GM06990 (cell line): Measurements from ENCODE around the gene ALKBH1.

Source experiments
- DNase-seq: peaks from one replicate; pipeline ENCODE4 v3.0.0-alpha.2; 2011; ENCODE audit not compliant: insufficient read length; ENCODE audit errors: extremely low read depth
- H3K27me3 ChIP-seq: replicated peaks from 2 replicates; pipeline ENCODE4 v1.6.0; 2011; ENCODE audit warnings: low read length; ENCODE audit not compliant: control insufficient read depth, insufficient read depth
- H3K36me3 ChIP-seq: 2 replicates; pipeline ENCODE4 v1.5.1; 2011; ENCODE audit warnings: low read length; ENCODE audit not compliant: control insufficient read depth, insufficient read depth
- H3K4me3 ChIP-seq: replicated peaks from 2 replicates; pipeline ENCODE4 v1.5.1; 2011; ENCODE audit warnings: low read depth, mild to moderate bottlenecking, control low read depth, low read length
- TF ChIP-seq, protein P1 (sequence below): IDR thresholded peaks from 2 replicates; pipeline ENCODE4 v1.5.1; 2011; ENCODE audit warnings: low read length, control low read depth, mild to moderate bottlenecking, inconsistent platforms; ENCODE audit not compliant: insufficient read depth, poor library complexity, severe bottlenecking

The ALKBH1 gene

GRCh38 chr14:77630111-77630510 lies 77.7 kb downstream of the ALKBH1 start:
- H3K36me3 ChIP-seq, result no peaks in the 10 kb centered on the region
- TF ChIP-seq, protein P1, sequence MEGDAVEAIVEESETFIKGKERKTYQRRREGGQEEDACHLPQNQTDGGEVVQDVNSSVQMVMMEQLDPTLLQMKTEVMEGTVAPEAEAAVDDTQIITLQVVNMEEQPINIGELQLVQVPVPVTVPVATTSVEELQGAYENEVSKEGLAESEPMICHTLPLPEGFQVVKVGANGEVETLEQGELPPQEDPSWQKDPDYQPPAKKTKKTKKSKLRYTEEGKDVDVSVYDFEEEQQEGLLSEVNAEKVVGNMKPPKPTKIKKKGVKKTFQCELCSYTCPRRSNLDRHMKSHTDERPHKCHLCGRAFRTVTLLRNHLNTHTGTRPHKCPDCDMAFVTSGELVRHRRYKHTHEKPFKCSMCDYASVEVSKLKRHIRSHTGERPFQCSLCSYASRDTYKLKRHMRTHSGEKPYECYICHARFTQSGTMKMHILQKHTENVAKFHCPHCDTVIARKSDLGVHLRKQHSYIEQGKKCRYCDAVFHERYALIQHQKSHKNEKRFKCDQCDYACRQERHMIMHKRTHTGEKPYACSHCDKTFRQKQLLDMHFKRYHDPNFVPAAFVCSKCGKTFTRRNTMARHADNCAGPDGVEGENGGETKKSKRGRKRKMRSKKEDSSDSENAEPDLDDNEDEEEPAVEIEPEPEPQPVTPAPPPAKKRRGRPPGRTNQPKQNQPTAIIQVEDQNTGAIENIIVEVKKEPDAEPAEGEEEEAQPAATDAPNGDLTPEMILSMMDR, result no peak
- no peak overlapping the region for H3K4me3 ChIP-seq
- no peaks in the 10 kb centered on the region for H3K27me3 ChIP-seq
- no peak for DNase-seq

DNA sequence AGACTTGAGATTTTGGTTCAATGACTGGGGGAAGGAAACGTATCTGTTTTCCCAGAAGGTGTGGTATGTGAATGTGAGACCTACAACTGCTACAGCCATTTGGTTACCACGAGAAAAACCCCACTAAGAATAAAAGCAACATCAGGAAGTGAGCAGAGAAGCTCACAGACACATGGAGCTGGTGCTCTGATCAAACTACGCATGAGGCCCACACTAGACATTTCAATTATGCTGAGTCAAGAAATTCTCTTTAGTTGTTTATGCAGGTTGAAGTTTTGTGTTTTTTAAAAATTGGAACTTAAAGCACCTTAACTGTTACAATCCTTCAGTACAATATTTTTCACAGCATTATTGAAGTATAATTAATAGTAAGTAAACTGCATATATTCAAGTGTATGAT lies 82.5 kb downstream of the ALKBH1 start:
- TF ChIP-seq, protein P1, result no peak
- Histone ChIP-seq H3K4me3 (no peak overlapping the region), H3K36me3 (no peaks in the 10 kb centered on the region), H3K27me3 (no peaks in the 10 kb centered on the region)
- DNase-seq, result no peak

- DNase-seq, result no peak
- TF ChIP-seq, protein P1, result no peak
Observed at GRCh38 chr14:77623201-77623600, 84.6 kb downstream of the ALKBH1 start.

More at GRCh38 chr14:77623201-77623600, 84.6 kb downstream of the ALKBH1 start:
- H3K36me3 ChIP-seq, result no peaks in the 10 kb centered on the region
- H3K4me3 ChIP-seq, result no peak overlapping the region
- H3K27me3 ChIP-seq, result no peaks in the 10 kb centered on the region
